DOHH2 (cell line): ENCODE results near the gene RNF34.

Experiments
- H3F3A ChIP-seq: fragments of 200-600 bp; sonication (generic), shearing (Covaris generic); 2 replicates; pipeline ENCODE4 v1.6.0; 2016; ENCODE audit warnings: antibody characterized with exemption, mild to moderate bottlenecking; ENCODE audit not compliant: control insufficient read depth, insufficient read depth
- H3K27ac ChIP-seq: fragments of 200-600 bp; sonication (generic); 2 replicates; pipeline ENCODE4 v1.5.1; 2014; ENCODE audit warnings: low read depth, mild to moderate bottlenecking, low read length, moderate library complexity
- H3K27me3 ChIP-seq: fragments of 200-600 bp; sonication (generic); 2 replicates; pipeline ENCODE4 v1.6.1; 2014; ENCODE audit warnings: mild to moderate bottlenecking, low read length, mixed read lengths; ENCODE audit not compliant: control insufficient read depth
- H3K36me3 ChIP-seq: fragments of 200-600 bp; sonication (generic); 2 replicates; pipeline ENCODE4 v1.6.1; 2014; ENCODE audit warnings: mild to moderate bottlenecking, low read length, moderate library complexity, mixed read lengths; ENCODE audit not compliant: control insufficient read depth
- H3K4me1 ChIP-seq: fragments of 200-600 bp; sonication (generic); 2 replicates; pipeline ENCODE4 v1.6.1; 2014; ENCODE audit warnings: mild to moderate bottlenecking, low read length, mixed read lengths; ENCODE audit not compliant: control insufficient read depth
- H3K4me2 ChIP-seq: fragments of 200-600 bp; sonication (generic); 2 replicates; pipeline ENCODE4 v1.6.0; 2014; ENCODE audit warnings: mild to moderate bottlenecking, low read length, moderate library complexity
- H3K4me3 ChIP-seq: fragments of 200-600 bp; sonication (generic); 2 replicates; pipeline ENCODE4 v1.5.1; 2014; ENCODE audit warnings: mild to moderate bottlenecking, low read length, mixed read lengths
- H3K79me2 ChIP-seq: fragments of 200-600 bp; sonication (generic); 2 replicates; pipeline ENCODE4 v1.6.1; 2014; ENCODE audit warnings: mild to moderate bottlenecking, low read length, mixed read lengths; ENCODE audit not compliant: control insufficient read depth
- H3K9me2 ChIP-seq: fragments of 200-600 bp; sonication (generic); replicated peaks from 2 replicates; pipeline ENCODE4 v1.6.1; 2014; ENCODE audit warnings: mild to moderate bottlenecking, low read length, mixed read lengths; ENCODE audit not compliant: control insufficient read depth
- H3K9me3 ChIP-seq: fragments of 200-600 bp; sonication (generic); 2 replicates; pipeline ENCODE4 v1.6.1; 2014; ENCODE audit warnings: antibody characterized with exemption, low read length, mixed read lengths; ENCODE audit not compliant: control insufficient read depth, insufficient read depth
- H4K20me1 ChIP-seq: fragments of 200-600 bp; sonication (generic); 2 replicates; pipeline ENCODE4 v1.6.0; 2014; ENCODE audit warnings: low read depth, mild to moderate bottlenecking, antibody characterized with exemption, low read length, moderate library complexity; ENCODE audit not compliant: control insufficient read depth, insufficient read depth
- CTCF ChIP-seq: fragments of 200-600 bp; sonication (generic); IDR thresholded peaks from one replicate; pipeline ENCODE4 v1.5.1; 2014; ENCODE audit warnings: antibody characterized with exemption, mild to moderate bottlenecking, low read depth, low read length; ENCODE audit not compliant: poor library complexity, severe bottlenecking
- EZH2phosphoT487 ChIP-seq: fragments of 200-600 bp; sonication (generic); IDR thresholded peaks from 2 replicates; pipeline ENCODE4 v1.6.1; 2017; ENCODE audit warnings: borderline replicate concordance, mild to moderate bottlenecking, antibody characterized with exemption, low read length, moderate library complexity, mixed read lengths

RNF34 gene

GRCh38 chr12:121454921-121455320 lies 55.0 kb downstream of the RNF34 start:
- peaks cover 4% of the 10 kb centered on the region for H3K4me1 ChIP-seq
- H3K36me3 ChIP-seq = peaks cover 60% of the 10 kb centered on the region
- no peak overlapping the region for H3K4me3 ChIP-seq
- H3K9me2 ChIP-seq = no peaks in the 10 kb centered on the region
- H3K9me3 ChIP-seq = no peaks in the 10 kb centered on the region
- H3K79me2 ChIP-seq = peaks cover 100% of the 10 kb centered on the region
- H3F3A ChIP-seq = no peaks in the 10 kb centered on the region; the same call in 1 of the 2 replicates
- H3K27ac ChIP-seq = no peak overlapping the region
- peaks cover 18% of the 10 kb centered on the region for H4K20me1 ChIP-seq
- H3K4me2 ChIP-seq = no peak overlapping the region
- H3K27me3 ChIP-seq = no peaks in the 10 kb centered on the region
- TF ChIP-seq EZH2phosphoT487 = no peak
- TF ChIP-seq CTCF = no peak

DNA sequence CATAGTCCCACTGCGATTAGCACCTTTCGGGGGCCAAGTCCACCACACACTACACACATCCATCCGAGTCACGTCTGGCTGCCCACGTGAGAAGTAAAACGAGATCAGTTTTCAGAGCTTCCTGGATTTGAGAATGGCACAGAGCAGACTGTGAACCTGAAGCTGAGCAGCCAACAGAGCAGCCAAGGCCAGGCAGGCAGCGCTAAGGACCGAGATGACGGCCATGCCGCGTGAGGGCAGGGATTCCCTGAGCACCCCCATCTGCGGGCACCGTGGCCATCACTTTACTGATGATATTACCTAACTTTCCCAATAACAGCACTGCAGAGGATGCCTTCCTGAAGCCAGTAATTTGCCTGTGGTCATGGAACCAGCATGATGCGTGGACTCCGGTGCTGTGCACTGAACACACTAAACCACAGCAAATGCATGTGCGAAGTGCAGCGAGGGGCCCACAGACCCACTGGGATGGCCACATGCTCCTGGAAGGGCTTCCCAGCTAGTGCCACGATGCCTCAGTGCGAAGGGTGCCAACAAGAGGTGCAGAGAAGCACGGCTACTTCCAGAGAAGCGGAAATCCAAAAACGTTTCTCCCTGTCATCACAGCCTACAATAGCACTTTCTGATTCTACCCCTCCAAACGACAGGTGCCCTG lies 56.0 kb downstream of the RNF34 start:
- Histone ChIP-seq H3K36me3 (peaks cover 67% of the 10 kb centered on the region), H3K4me3 (no peak overlapping the region), H3K9me3 (no peaks in the 10 kb centered on the region), H3K4me2 (no peak overlapping the region), H4K20me1 (peaks cover 23% of the 10 kb centered on the region), H3K4me1 (peaks cover 8% of the 10 kb centered on the region), H3K27ac (no peak overlapping the region), H3F3A (no peaks in the 10 kb centered on the region; the same call in 1 of the 2 replicates), H3K79me2 (peaks cover 100% of the 10 kb centered on the region), H3K9me2 (no peaks in the 10 kb centered on the region), H3K27me3 (no peaks in the 10 kb centered on the region)
- TF ChIP-seq CTCF (no peak), EZH2phosphoT487 (no peak)

DNA sequence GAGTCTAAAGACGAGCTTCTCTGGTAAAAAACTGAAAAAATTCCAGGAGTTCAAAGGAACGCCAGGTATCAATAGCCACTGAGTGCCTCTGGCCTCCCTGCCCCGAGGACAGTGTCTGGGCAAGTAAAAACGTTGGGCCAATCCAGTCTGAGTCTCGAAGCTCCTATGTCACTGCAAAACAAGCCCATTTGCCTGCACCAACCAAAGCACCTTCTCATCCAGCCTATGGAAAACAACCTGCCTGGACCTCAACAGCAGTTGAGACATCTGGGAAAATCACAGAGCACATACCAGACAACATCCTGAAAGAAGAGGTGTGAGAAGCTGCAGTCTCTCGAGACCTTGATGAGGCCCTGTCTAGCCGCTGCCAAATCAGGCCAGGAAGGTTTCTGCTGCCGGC lies 56.6 kb downstream of the RNF34 start:
- Histone ChIP-seq H3K79me2 (peaks cover 100% of the 10 kb centered on the region), H3K36me3 (peaks cover 67% of the 10 kb centered on the region), H3K27me3 (no peaks in the 10 kb centered on the region), H4K20me1 (peaks cover 23% of the 10 kb centered on the region), H3K9me3 (no peaks in the 10 kb centered on the region), H3K4me1 (peaks cover 15% of the 10 kb centered on the region), H3K4me3 (no peak overlapping the region), H3K9me2 (no peaks in the 10 kb centered on the region), H3K4me2 (no peak overlapping the region), H3F3A (no peaks in the 10 kb centered on the region; the same call in 1 of the 2 replicates), H3K27ac (no peak overlapping the region)
- TF ChIP-seq CTCF = no peak
- no peak for TF ChIP-seq EZH2phosphoT487
